ENCODE results near the gene PASK.

Gene PASK

DNA sequence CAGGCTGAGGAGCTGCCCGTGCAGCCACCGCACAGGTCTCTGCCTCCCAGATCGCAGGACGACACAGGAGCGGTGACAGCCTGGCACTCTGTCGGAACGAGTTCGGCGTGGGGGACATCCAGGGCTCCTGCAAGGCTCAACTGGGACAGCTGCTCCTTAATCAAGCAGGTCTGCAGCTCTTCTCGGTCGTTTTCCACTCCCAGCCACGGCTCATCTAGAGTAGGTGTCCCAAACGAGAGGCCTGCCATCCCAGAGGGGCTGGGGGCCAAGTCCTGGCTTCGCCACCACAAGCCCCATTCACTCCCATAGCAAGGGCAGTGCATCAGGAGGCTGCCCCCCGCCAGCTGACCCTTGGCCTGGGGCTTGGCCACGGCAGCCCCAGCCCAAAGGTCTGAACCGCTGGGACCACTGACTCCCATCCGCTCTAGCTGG is 22.5 kb downstream of the PASK start:
- DNase-seq (ENCODE audit: low read depth in 2 of 2) = no peak

- no peak for DNase-seq (ENCODE audit: low read depth in 2 of 2)
These were observed 23.1 kb downstream of the PASK start for GRCh38 chr2:241126201-241126611.

GRCh38 chr2:241125626-241126025 is 23.6 kb downstream of the PASK start:
- DNase-seq (ENCODE audit: low read depth in 2 of 2) = no peak

DNA sequence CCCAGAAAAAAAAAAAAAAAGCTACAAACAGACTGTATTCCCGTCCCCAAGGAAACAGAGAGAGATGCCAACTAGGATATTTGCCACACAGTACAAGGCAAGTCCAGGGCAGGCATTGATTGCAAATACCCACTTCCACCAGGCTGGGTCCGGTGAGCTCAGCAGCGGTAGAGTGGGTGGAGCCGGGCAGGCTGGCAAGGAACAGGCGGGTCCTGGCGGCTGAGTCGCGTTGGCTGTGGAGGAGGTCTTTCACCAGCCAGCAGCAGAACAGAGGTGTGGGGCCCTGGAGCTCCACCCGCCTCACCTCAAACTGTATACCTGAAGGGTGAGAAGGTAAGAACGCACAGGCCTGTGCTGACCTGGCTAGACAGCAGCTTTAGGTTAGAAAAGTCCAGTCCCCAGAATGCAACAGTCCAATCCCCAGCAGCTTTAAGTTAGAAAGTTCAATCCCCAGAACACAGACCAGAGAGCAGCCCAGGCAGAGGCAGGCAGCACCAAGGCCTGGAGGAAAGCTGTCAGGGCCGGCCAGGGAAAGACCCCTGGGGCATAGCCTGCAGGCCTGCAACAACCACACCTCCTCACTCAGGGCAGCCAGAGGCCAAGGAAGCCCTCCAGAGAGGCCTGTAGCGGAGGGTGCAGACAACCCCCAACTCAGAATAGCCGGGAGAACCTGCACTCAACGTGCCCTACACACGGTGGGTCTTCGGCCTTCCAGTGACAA is 25.3 kb downstream of the PASK start:
- DNase-seq (ENCODE audit: low read depth in 2 of 2) = peak in 1 of 2 donors; percentile 27

DNA sequence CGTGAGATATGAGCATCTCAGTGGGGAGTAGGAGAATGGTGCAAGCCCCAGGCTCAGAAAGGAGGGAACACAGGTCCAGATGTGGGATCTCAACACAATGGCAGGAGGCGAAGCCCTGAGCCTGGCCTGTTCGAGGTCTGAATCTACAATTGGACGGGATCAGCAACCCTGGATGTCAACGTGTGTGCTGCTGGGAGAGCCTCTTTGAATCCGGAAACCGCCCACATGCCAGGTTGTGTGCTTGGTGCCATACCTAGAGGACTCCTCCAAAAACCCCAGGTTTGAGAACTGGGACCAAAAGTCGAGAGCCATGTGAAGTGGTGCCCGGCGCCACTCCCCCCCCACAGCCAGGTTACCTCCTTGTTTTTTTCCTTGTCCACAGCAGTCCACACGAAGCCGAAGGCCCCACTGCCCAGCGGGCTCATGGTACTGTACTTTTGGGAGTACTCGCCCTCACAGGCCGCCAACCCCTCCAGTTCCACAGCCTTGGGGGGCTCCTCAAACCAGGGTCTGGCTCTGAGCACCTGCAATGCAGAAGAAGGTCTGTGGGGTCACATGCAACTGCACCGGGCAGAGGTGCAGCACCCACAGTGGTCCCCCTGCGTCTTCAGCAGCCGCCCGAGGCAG is 26.8 kb downstream of the PASK start:
- no peak for DNase-seq (ENCODE audit: low read depth in 2 of 2)

DNA sequence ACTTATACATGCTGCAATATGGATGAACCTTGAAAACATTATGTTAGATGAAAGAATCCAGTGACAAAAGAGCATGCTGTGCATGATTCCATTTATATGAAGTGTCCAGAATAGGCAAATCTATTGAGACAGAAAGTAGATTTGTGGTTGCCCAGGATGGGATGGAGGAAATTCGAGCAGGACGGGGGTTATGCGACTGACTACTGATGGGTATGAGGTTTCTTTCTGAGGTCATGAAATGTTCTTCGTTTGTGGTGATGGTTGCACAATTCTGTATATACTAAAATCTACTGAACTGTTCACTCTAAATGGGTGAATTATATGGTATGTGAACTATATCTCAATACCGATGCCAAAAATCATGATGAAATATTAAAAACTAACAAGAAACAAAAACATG is 28.3 kb downstream of the PASK start:
- DNase-seq (ENCODE audit: low read depth in 2 of 2) = no peak

DNA sequence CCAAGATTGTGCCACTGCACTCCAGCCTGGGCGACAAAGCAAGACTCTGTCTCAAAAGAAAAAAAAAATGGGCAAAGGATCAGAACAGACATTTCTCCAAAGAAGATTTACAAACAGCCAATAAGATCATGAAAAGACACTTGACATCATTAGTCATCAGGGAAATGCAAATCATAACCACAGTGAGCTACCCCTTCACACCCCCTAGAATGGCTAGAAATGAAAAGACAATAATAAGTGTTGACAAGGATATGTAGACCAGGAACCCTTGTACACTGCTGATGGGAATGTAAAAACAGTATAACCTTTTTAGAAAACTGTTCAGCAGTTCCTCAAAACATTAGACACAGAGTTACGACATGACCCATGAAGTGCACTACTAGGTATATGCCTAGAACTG is 28.8 kb downstream of the PASK start:
- no peak for DNase-seq (ENCODE audit: low read depth in 2 of 2)

DNA sequence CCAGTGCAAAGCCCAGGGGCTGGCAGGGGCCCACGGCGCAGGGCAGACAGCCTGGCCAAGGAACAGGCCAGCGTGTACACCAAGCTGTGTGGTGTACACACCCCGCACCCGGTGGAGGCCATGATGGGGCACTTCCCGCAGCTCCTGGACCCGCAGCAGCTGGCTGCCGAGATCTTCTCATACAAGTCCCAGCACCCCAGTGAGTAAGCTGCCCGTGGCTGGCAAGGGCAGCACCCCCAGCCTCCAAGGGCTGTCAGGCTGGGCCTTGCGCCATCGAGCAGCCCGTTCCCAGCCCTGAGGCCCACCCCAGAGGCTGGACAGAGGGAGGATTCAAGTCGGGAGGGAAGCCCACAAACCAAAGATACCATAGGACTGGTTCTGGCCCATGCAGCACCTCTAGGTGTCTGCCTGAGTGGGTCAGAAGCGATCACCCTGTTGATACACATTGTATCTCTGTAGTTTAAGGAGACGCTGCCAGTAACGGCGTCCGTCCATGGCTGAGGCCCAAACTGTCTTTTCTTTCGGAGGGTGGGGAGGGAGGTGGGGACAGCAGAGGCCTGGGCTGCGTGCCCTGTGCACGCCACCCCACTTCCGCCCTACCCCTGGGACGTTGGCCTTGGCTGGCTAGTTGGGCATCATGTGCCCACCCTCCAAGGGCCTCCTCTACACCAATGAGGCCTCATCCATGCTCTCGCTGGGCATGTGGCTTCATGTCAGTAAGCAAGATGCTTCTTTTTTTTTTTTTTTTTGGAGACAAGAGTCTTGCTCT is 30.4 kb downstream of the PASK start:
- no peak for DNase-seq (ENCODE audit: low read depth in 2 of 2)

GRCh38 chr2:241116606-241117560 is 32.4 kb downstream of the PASK start:
- no peak for DNase-seq (ENCODE audit: low read depth in 2 of 2)

- DNase-seq (ENCODE audit: low read depth in 2 of 2) = no peak
These were observed 33.9 kb downstream of the PASK start for GRCh38 chr2:241115361-241115760.

- no peak for DNase-seq (ENCODE audit: low read depth in 2 of 2)
These were observed 34.4 kb downstream of the PASK start for GRCh38 chr2:241114836-241115235.

GRCh38 chr2:241112592-241112991 is 36.7 kb downstream of the PASK start:
- DNase-seq (ENCODE audit: low read depth in 2 of 2) = no peak

- no peak for DNase-seq (ENCODE audit: low read depth in 2 of 2)
These were observed 37.2 kb downstream of the PASK start for GRCh38 chr2:241112046-241112445.

DNA sequence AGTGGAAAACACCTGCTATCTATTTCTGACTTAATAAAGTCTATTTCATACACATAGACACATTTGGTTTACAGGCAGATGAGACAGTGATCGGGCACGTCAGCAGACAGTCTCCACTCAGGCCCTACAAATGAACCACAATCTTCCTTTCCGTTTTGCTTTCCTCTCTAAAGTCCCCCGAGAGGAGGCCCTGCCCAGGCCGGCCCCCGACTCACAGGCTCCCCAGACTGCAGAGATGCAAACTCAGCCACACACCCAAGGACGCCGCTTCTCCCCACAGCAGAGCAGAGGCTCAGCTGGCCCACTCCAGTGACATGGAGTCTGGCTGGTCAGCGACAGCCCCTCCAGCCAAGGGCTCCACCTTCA is 37.8 kb downstream of the PASK start:
- no peak for DNase-seq (ENCODE audit: low read depth in 2 of 2)

GRCh38 chr2:241110607-241111439 is 38.4 kb downstream of the PASK start:
- no peak for DNase-seq (ENCODE audit: low read depth in 2 of 2)

DNA sequence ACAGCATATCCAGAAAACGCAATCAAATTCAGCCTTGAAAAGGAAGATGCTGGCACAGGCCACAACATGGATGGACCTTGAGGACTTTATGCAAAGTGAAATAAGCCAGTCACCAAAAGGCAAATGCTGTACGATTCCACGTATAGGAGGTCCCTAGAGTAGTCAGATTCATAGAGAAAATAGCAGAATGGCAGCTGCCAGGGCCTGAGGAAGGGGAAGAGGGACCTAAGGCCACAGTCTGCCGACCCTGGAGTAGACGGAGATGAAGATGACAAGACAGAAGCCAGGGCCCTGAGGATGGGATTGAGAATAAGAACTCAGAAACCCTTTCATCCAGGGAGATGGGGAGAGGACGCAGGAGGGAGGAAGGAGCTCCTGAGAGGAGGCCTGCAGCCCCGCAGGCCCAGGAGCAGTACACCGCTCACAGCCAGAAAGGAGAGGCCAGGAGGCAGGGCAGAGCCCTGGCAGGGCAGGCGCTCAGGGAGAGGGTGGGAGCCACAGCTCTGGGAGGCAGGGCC is 39.1 kb downstream of the PASK start:
- DNase-seq (ENCODE audit: low read depth in 2 of 2) = no peak

DNA sequence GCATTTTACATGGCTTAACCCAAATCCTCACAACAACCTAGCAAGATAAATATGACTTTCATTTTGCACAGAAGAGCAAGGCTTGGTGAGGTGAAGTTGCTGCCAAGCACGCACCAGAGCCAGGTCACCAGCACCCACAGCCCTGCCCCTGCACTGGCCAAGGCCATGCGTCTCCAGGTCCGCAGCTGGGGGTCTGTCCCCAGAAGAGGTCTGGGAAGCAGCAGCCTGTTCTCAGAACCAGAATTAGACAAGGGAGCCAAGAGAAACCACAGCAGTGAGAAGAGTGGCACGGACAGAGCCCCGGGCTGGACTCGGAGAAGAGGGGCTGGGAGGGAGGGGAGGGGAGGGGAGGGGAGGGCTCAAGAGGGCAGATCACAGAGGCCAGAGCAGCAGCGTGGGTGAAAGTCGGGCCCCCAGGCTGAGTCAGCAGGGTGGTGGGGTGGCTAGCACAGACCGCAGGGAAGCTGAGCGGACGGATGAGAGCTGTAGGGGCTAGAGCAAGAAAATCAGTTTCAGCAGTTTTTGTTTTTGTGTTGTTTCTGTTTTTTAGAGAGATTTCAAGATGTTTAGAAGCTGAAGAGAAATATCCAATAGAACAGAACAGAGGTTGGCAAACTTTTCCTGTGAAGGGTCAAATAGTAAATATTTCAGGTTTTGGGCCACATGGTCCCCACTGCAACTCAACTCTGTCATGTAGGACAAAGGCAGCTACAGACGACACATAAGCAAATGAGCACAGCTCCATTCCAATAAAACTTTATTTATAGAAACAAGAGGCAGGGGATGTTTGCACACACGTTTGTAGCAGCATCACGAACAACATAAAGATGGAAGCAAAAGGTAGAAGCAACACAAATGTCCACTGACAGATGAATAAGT is 39.8 kb downstream of the PASK start:
- no peak for DNase-seq (ENCODE audit: low read depth in 2 of 2)

DNA sequence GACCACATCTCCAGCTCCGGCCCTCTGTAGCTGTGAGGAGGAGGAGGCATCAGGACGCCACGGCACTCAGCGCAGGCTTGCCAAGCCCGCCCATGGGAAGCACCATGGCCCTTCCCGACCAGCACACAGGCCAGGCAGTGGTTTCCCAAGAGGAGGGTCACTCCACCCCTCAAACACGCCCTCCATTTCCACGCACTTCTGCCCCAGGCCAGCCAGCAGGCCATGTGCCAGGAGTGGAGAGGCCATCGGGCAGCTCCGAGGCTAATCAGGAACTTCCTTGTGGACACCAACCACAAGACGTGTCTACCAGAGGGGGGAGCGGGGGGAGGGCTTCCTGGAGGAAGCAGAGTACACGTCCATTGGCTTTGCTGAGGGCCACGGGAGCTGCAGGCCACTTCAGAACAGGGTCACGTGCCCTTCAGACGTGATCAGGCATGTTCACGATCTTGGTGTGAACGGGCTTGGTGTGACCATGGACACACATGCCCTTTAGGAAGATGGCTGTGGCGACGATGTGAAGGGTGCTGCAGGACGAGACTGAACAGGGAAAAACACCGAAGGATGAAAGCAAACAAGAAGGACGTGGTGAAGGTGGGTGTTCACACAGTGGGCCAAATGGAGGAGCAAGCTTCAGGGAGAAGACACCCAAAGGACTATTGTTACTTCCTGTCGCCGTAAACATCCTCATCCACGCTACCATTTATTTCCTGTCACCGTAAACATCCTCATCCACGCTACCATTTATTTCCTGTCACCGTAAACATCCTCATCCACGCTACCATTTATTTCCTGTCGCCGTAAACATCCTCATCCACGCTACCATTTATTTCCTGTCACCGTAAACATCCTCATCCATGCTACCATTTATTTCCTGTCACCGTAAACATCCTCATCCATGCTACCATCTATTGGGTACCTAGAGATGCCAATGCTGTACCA is 40.7 kb downstream of the PASK start:
- no peak for DNase-seq (ENCODE audit: low read depth in 2 of 2)
